GM18507 (cell line): Measurements from ENCODE around the gene SP6.

Experiments
- DNase-seq: peaks from one replicate; pipeline ENCODE4 v3.0.0; 2011; ENCODE audit warnings: low read depth; ENCODE audit not compliant: insufficient read length; ENCODE audit errors: extremely low spot score
- FAIRE-seq: peaks from 2 replicates; lab custom pipeline; 2011; peaks lifted over from hg19 to GRCh38; lab: Jason Lieb, UNC

Gene SP6

DNA sequence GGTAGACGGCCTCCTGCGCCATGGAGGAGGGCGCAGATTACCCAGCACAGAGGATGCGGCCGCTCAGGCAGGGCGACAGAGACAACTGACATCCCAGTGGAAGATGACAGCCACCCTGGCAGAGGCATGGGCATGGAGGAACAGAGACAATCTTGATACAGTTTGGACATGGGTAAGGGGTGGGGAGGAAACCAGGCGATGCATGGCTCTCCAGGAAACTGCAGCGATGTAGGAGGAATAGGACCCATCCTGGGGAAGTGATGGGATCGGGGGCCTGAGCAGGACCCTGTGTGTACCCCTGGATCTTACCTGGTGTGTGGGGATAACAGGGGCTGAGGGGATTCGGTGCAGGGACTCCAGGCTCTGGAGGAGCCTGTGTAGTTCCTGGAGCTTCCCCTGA, 34.0 kb downstream of the SP6 start:
- FAIRE-seq = no peak

GRCh38 chr17:47816111-47816735, 34.7 kb downstream of the SP6 start:
- FAIRE-seq (no peak), DNase-seq (no peak)

More for the DNA sequence above, 34.0 kb downstream of the SP6 start:
- no peak for DNase-seq

DNA sequence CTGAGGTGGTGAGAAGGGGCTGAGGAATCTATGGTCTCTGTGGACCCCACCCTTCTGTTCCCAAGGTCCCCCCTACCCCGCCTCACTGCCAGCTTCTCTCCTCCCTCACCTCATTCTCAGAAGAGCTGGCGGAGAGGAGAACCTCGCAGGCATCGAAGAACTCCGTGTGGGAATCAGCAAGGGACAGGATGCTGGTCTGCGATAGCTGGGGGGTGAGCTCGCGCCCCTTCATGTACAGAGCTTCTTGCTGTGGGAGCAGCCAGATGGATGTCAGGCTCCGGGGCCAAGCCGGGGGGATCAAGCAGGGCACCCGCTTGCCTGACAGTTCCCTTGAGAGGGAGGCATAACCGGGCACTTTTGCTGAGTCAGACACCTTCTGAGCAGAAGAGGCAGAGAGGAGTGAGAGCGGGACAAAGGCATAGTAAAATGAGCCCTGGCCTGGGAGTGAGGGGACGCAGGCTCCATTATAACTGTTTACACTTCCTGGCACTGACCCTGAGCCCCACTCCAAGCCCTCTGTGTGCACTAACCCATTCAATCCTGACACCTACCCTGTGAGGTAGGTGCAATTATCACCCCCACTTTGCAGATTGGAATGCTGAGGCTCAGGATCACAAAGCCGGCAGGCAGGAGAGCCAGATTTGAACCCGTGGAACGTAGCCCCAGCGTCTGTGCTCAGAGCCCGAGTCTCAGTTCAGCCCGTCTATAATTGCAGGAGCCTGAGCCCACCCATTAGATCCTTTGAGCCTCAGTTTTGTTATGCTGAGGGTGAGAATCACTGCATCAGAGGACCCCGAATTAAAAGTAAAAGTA, 35.7 kb downstream of the SP6 start:
- FAIRE-seq (no peak), DNase-seq (no peak)

DNA sequence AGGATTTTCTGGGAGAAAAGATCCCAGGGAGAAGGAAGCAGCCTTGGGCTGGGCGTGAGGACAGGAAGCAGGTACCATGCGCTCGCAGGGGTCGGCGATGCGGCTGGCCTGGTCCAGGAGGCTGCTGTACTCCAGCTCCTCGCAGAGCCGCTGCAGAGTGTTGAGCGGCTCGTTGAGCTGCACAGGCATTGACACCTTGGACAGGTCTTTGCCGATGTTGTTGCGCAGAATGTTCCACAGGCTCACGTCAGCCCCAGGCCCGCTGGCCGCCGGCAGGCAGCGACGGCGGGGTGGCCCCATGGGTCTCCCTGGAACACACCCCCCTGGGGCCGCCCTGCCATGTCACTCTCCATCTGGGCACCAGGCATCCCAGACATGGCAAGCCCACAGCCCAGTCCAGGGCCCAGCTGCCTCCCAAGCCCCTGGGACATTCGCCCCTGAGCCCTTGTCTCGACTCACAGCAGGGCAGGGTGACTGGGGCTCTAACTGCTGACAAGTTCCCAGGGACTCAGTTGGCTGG, 37.4 kb downstream of the SP6 start:
- FAIRE-seq = no peak
- no peak for DNase-seq

- FAIRE-seq = no peak
- DNase-seq = no peak
Observed at GRCh38 chr17:47813077-47813476, 37.9 kb downstream of the SP6 start.

DNA sequence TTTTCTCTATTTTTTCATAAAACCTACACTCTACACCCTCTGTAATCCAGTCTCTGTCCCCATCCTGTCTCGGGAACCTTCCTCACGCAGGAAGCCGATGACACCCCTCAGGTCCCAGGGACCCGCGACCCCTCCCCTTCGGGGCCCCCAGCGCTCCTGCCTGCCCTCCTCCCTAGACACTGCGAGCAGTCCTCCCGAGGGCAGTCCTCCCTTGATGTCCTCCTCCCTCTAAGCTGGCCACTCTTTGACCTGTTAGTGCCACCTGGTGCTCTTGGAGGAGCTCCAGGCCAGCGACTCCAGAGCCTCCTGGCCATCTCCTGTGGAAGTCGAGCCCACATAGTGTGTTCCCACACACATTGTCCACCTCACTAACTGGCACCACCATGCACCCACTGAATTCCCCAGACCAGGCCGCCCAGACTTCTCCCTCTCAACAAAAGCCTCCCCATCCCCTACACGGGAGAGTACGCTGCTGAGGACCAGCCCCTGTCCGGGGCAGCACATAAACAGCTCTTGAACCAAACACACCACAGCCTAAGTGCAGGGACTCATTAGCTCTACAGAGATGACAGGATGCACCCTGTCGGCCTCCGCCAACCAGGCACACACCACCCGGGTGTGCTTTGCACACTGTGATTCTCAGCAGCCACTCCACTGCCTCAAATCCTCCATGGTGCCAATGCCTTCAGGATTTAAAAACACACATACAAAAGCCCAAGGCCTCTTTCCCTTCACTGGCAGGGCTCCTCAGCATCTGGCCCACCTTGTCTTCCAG, 38.6 kb downstream of the SP6 start:
- no peak for FAIRE-seq

DNA sequence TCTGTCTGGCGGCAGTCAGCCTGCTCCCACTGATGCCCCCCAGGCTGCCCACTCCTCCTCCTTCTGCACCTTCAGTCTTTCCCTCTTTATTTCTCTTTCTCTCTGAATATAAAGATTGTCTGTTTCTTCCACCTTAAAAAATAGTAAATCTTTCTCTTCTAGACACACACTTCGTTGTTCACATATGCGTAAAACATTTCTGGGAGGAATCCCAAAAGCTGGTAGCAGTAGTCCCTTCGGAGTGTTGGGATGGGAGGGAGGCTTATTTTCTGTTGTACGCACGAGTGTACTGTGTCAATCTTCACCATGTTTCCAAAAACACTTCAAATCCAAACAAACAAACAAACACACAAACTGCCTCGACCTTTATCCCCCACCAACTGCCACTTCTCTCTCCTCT, 39.3 kb downstream of the SP6 start:
- FAIRE-seq (no peak), DNase-seq (no peak)

More for the DNA sequence above, 38.6 kb downstream of the SP6 start:
- DNase-seq = no peak

GRCh38 chr17:47810901-47811635, 39.9 kb downstream of the SP6 start:
- FAIRE-seq = no peak
- no peak for DNase-seq

DNA sequence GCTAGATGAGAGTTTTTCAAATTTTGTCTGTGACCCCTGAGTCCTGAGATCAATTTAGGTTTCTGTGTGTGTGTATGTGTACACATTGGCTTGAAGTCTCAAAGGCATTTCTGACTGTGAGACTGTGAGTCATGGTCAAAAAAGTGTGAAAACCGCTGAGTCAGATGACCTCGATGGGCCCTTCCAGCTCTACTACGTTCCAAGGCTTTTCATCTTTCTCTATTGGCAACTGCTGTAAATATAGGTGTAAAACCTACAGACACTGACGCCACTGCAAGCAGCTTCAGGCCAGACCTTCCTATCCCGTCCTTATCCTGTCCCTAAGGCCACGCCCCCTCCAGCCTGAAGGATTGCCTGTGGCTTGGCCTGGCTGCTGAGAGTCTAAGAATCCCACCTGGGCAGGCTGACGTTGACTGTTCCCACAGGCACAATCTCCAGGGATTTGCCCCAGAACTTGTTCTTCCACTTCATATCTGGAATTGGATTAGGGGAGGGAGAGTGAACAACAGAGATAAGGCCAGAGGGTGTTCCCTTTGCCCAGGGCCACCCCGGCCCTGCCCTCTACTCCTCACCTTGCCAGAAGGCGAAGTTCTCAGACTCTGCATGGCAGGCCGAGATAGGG, 40.7 kb downstream of the SP6 start:
- peak; percentile 59 for FAIRE-seq
- no peak for DNase-seq

DNA sequence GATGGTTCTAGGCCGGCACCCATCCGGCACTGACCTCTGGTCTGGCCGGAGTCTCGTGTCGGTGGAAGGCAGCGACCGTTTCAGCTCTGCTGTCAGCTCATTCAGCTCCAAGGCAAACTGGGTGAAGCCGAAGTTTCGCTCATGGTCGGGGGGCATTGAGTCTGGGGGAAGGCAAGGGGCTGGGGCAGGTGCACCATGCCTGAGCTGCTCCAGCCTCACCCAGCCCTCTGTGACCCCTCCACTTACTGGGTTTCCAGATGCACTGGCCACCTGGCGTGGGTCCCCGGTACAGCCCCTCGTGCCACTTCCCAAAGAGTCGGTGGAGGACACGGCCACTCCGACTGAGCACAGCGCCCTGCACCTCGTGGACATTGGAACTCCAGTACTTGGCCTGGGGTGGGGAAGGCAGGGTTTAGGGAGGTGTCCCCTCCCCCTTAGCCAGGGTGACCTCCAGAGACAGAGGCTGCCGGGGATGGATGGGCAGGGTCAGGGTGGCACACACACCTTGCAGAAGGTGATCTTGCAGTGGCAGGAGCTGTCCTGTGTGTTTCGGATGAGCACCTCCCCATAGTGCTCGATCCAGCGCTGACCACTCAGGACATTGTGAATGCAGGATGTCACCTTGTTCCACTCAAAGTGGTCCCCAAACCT, 42.0 kb downstream of the SP6 start:
- FAIRE-seq = no peak
- no peak for DNase-seq

DNA sequence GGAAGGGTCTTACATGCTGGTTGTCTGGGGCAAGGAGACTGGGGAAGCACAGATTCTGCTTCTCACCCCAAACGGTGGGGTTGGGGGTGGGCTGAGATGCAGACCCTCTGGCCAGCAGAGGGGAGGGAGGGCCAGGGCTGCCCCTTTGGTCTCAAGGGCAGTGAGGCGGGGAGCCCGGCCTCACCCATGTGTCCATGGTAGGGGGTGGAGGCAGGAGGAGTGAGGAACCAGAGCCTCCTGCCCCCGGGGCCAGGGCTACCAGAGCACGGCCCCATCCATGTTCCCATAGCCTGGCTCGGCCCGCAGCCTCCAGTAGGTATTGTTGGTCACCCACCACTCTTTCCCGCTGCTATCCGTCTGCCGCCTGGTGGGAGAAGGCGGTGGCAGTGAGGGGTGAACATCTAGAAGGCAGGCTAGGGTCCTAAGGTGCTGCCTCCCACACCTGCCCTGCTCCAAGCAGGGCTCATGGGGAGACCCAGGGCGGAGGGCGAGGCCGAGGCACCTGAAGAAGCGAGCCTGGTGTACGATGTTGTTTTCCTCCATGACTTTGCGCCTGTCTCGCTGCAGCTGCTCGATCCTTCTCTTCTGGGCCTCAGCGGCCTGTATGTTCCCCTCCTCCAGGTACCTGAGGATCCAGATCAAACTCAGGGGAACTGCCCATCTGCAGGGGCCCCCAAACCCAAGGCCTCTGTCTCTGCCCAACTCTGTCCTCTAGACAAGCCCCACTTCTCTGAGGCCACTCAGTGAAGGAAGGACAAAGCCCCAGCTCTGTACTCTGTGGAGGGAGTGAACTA, 42.7 kb downstream of the SP6 start:
- DNase-seq = no peak
- no peak for FAIRE-seq

GRCh38 chr17:47807421-47807820, 43.5 kb downstream of the SP6 start:
- no peak for FAIRE-seq
- no peak for DNase-seq

DNA sequence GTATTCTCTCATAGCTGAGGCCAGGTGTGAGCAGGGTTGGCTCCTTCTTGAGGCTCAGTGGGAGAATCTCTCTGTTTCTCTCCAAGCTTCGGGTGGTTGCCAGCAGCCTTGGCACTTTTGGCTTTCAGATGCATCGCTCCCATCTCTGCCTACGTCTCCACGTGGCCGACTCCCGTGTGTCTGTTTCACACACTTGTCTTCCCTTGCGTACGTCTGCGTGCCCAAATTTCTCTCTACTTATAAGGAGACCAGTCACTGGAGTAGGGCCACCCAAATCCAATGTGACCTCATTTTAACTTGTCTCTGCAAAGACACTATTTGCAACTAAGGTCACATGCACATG, 44.1 kb downstream of the SP6 start:
- no peak for DNase-seq
- FAIRE-seq = no peak

GRCh38 chr17:47806026-47806912, 44.7 kb downstream of the SP6 start:
- FAIRE-seq (no peak), DNase-seq (no peak)

DNA sequence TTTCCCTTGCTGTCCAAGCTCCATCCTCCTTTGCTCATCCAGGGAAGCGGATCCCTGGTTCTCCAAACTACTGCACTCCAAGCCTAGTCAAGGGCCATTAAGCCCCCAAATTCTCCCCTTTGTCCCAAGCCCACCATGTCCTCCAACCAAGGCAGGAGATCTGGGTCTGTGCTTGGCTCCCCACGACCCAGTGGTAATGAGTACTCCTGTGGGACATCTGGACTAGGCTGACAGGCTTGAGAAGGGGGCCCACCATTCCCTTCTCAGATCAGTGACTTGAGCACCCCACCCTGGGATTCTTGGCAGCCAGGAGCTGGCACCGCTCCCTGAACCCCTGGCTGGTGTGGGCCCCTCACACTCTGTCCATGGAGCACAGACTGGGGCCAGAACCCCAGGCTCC, 46.5 kb downstream of the SP6 start:
- FAIRE-seq (no peak), DNase-seq (no peak)

DNA sequence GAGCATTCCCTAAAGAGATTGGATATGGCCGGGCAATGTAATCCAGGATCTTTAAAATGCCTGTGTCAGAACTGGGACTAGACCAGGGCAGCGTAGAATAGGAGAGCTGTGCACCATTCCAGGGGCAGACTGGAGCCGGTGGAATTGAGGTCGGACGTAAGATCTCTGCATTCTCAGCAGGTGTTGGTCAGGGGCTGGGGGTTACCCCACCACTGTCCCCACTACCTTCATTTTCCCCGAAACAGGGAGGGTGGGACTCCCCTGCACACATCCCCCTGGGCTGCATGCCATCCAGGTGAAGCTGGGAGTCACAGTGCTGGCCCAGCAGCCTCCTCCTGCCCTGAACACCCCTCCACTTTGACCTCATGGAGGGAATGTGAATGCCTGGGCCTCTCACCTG, 47.2 kb downstream of the SP6 start:
- FAIRE-seq (no peak), DNase-seq (no peak)

GRCh38 chr17:47803201-47803600, 47.8 kb downstream of the SP6 start:
- no peak for DNase-seq
- no peak for FAIRE-seq
